EH (cell line): ENCODE data around the gene LRP10.

Experiments
- DNase-seq: peaks from one replicate; pipeline ENCODE4 v3.0.0-alpha.2; 2015; ENCODE audit warnings: low read depth

The LRP10 gene

GRCh38 chr14:22919601-22919921, 48.0 kb downstream of the LRP10 start:
- DNase-seq, result no peak

DNA sequence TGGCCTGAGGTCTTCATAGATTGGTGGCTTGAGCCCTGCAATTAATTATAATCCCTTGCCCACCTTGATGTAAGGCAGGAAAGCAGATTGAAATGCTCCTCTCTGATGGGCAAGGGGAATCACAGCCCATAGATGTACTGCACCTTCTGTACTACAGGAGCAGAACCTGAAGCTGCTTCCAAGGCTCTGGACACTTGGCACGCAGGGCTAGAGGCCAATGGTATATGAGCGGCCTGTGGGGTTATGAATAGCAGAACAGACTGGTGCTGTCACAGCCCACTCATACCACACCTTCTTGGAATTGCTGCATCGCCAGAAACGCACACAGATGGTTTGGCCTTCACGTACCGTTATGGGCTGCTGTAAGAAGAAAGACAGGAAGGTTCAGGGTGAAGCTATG, 49.2 kb downstream of the LRP10 start:
- no peak for DNase-seq

- no peak for DNase-seq
Measured at GRCh38 chr14:22922294-22922693, 50.8 kb downstream of the LRP10 start.

GRCh38 chr14:22923746-22924145, 52.2 kb downstream of the LRP10 start:
- DNase-seq, result no peak

- DNase-seq, result no peak
Measured at GRCh38 chr14:22925513-22925912, 54.0 kb downstream of the LRP10 start.

- DNase-seq, result peak; percentile 20
Measured at GRCh38 chr14:22926316-22926715, 54.8 kb downstream of the LRP10 start.

DNA sequence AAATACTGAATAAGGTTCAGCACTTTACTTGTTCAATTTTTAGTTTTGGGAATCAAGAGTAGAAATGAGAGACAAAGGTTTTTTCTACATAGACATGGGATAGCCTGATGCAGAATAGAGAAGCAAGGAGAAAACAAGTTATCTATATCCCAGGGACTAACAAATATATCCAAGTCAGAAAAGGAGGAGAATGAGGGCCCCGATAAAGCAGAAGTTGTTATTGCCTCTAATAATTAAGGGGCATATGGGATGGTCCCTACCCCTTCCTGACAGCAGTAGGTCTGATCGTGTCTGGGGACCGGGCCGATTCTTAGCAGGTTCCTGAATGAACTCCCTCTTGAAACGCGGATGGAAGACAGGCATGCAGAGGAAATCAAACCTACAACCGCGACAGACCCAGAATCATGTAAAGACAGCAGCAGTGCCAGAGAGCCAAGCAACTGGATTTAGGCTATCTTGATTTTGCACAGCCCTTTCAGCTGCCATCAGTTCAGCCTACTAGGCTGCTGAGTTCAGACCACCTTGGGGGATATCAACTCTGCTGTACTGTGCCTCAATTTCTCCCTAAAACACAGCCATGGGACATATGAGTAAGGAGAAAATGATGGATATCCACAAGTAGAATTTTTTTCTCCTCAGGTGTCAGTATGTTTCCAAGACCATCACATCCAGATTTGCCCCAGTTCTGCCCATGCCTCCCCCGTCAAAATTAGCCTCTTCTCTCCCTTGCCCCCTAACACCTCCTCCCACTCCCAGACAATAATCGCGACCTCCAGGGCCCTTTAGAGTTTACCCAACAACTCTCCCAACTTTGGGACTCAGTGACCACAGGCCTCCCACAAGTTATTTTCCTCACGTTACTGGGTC, 56.9 kb downstream of the LRP10 start:
- peak; percentile 13 for DNase-seq

DNA sequence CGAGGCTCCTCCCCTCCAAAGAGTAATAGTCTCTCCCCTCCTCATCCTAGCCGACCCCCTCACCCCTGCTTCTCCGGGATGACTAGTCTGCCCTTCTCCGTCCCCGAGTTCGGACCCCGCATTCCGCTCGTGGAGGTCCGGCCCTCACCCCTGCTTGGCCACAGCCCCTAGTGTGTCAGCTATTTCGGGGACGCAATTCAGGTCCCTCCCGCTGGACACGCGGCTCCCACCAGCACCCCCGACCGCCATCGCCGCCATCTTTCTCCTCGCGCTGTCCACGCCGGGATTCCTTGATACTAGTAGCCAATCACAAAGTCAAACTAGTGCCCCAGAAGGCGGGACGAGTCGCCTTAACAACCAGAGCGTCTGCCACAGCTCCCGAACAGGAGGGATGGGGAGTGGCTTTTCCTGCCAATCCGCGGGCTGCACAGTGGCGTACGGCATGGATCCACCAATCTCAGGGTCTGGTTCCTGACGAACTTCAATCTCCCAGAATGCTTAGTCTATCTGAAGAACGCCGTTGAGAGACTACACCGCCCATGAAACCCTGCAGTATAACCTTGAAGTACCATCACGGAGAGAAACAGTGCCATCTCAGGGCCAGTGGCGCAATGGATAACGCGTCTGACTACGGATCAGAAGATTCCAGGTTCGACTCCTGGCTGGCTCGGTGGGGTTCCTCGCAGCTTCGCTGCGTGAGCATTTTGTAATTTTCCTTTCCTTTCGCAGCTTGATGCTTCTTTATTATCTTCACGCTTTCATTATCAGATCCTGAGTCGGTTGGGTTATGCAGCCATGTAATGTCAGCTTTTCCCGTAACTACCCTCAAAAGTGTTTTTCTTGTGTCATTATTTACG, 57.8 kb downstream of the LRP10 start, which contains the start of gene PRMT5:
Gene PRMT5, minus strand, starts transcription at position 273 of the 857 bp plus-strand sequence. Its CDS starts 15 bp downstream, at position 258.
- DNase-seq, result peak; percentile 100

- DNase-seq, result no peak
Measured at GRCh38 chr14:22929961-22930364, 58.4 kb downstream of the LRP10 start.
